Kidney capillary endothelial cell (primary cell): Measurements from ENCODE around the gene CKB.

ENCODE experiments used
- DNase-seq: peaks from one replicate; pipeline ENCODE4 v3.0.0-alpha.2; 2018; ENCODE audit warnings: low spot score

Gene CKB

GRCh38 chr14:103549361-103550311 is 27.0 kb upstream of the CKB start:
- DNase-seq, result no peak

DNA sequence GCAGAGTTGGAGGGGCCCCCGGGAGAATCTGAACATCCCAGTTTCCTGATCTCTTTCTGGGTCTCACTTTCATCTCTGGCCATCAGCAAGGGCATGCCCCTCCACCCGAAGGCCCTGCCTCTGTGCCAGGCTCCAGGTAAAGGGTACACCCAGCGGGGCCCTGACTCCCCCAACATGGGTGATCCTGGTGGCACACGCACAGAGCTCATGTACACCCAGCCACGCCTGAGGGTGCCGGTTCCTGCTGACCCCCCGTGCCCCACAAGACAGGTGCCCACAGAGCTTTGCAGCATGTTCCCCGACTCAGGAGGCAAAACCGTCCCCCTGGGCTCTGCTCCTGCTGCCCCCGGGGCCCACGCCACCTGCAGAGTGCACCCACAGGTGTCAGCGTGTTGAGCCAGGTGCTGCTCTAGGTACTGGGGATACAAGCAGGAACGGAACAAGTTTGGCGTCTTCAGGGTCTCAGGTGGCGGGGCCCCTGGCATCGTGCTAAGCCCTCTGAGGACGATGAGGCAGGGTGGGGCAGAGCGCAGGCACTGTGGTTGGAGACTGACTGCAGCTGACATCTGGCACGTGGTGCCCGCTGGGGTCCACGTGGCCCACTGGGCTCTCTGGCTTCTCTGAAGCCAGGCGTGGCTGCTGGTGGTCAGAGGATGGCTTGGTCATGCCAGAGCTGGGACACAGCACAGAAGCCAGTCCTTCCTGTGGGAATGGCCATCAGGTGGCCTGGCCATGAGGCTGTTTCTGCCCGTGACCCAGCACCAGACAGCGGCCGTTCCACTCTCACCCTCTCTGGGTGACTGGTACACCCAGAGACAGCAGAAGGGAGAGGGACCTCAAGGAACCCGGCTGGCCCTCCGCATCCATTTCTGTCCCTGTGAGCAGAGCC is 26.1 kb upstream of the CKB start:
- DNase-seq, result no peak

DNA sequence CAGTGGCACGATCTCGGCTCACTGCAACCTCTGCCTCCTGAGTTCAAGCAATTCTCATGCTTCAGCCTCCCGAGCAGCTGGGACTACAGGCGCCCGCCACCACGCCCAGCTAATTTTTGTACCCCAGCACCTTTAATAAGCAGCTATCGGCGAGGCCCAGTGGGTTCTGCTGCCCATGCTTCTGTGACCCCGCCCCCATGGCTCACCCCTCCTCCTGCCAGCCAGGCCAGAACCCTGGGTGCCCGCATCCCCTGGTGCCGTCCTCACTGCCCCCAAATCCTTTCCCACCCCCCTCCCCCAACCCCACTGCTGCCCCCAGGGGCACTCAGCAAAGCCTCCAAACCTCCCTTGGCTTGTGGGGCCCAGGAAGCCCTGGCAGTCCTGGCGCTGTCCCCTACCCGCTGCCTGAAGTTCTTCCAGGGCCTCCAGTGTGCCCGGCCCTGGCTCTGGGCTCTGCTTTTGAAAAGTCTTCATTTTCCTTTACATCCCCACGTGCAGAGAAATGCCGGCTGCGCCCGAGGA is 25.4 kb upstream of the CKB start:
- no peak for DNase-seq

GRCh38 chr14:103547455-103547940 is 24.9 kb upstream of the CKB start:
- DNase-seq, result no peak

GRCh38 chr14:103546652-103547454 is 24.2 kb upstream of the CKB start:
- no peak for DNase-seq

GRCh38 chr14:103545915-103546651 is 23.5 kb upstream of the CKB start:
- no peak for DNase-seq

DNA sequence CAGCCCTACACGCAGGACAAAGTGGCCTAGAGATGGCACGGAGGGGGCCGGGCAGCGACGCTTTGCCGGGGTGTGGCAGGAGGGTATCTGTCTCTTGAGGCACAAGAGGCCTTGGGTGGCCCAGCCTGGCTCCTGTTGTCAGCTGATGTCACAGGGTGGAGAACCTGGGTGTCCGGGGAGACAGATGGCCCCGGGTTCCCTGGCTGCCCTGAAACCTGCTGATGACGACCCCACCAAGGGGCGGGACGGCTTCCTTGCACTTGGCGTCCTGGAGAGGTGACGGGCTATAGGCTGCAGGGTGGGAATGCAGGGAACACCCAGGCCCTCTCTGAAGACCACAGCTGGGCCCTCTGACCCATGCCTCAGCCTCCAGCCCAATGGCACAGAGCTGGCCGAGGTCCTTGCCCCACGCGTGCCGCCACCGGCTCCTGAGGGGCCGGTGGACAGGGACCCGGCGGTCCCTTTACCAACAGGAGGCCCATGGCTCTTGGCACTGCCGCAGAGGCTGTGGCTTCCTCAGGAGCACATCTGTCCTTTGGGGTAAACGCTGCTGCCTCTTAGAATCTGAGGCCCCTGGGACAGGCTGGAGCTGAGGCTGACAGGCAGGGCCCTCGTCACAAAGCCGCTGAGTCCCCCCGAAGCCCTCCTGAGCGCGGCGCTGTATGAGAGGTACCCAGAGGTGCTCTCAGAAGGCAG is 22.7 kb upstream of the CKB start:
- no peak for DNase-seq

- no peak for DNase-seq
These were observed 22.0 kb upstream of the CKB start for GRCh38 chr14:103544388-103545218.

DNA sequence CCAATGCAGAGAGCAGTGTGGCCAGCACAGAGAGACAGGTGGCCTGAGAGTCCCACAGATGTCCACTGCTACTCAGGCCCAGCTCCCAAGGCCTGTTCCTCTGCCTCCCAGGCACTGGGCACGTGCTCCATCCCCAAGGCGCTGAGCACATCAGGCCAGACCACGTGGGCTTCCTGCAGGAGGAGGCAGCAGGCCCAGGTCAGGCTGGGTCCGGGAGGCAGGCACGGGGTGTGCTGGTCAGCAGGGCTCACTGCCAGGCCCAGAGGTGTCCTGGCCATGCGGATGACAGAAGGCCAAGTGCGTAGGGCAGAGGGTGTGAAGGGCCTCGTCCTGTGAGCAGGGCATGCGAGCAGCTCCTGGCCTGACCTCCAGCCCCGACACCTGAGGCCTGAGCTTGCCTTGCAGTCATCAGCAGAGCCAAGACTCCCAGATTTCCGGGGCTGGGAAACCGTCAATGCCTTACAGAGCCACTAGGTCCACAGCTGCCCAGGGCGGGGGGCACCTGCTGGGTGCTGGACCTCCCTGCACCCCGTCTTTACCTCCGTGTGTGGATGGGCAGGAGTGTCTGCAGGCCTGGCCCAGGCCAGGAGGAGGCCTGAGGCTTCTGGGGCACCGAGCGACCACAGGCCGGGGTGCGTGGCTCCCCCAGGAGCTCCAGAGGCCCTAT is 21.2 kb upstream of the CKB start:
- DNase-seq, result no peak

- no peak for DNase-seq
These were observed 20.5 kb upstream of the CKB start for GRCh38 chr14:103543140-103543539.

DNA sequence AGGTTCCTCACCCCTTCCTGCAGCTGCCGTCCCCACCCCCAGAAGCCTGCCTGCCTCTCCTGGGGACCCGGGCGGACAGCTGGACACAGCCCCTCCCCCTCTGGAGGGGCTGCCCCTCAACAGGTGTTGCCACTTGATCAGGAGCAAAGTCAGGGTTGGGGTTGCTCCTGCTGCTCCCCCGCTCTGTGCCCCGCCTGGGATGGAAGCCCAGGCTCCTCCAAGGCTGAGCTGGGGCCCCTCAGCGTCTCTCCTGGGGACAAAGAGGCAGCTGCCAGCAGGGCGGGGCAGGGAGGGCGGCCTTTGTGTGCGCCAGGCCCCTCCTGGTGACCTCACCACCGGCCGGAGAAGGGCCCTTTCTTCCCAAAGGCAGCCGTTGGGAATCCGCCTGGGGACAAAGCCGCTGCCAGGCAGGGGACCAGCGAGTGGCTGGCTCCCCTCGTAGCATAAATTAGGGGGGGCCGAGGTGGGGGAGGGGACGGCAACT is 20.0 kb upstream of the CKB start:
- DNase-seq, result no peak

DNA sequence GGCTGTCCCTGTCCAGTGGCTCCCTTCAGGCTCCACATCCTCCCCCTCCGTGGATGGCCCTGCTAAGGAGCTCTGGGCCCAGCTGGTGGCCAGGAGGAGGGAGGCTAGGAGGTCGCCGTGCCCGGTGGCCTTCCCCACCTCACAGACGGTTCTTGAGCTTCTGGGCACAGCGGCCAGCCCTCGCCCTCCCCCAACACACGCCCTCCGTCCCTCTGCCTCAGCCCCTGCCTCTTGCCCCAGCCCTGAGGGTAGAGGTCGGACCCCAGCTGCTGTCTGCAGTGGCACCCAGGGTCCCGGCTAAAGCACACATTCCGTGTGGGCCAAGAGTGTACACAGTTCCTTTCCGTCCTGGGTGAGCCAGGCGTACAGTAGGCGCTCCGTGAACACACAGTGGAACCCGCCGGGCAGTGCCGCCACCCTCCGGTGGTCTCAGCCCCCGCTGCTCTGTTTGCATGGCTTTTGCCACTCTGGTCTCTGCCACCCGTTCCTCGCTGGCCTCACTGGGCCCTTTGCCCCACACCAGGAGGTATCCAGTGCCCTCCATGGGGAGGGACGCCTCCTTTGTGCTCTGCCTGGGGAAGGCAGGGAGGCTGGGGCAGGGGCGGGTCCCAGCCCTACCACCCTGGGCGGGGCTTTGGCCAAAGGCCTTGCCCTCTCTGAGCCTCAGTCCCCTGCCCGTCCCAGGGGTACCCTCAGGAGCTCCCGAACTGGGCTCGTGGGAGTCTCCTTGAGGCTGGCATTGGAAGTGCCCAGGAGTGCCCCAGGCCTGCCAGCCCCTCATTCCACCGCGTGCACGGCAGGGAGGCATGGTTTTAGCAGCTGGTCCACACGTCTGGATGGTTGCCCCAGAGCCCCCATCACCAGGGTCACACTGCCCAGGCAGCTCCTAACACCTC is 19.3 kb upstream of the CKB start:
- no peak for DNase-seq

DNA sequence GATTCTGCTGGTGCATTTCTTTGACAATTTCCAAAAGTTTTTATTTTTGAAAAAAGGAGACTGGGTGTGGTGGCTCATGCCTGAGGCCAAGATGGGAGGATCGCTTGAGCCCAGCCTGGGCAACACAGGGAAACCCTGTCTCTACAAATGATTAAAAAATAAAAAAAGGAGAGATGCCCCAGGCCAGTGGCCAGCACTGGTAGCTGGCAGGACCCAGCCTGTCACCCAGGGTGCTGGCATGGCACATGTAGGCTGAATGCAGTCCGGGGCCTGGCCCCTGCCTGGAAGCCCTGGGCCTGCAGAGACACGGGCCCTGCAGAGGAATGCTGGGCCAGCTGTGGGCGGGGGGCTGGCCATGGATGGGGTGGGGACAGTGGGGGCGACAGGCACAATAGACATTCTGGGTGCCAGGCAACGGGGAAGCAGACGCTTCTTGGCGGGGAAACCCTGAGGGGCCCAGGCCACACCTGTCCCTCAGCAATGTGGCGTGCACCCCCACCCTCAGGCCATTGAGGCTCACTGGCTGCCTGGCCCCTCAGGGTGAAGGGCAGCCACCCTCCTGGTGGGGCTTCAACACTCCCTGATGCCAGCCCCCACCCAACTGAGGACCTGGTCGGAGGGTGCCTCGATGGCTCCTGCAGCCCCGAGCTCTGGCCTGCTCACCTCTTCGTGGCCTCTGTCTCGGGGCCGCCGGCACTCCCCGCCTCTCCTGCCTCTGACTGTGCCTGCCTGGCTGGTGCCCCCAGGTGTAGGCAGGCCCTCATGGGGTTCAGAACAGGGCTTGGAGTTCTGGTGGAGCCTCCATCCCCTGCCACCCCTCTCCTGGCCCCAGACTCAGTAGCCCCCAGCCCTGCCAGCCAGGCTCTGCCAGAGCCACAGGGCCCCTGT is 18.4 kb upstream of the CKB start:
- DNase-seq, result no peak

GRCh38 chr14:103539056-103539825 is 16.6 kb upstream of the CKB start:
- no peak for DNase-seq

DNA sequence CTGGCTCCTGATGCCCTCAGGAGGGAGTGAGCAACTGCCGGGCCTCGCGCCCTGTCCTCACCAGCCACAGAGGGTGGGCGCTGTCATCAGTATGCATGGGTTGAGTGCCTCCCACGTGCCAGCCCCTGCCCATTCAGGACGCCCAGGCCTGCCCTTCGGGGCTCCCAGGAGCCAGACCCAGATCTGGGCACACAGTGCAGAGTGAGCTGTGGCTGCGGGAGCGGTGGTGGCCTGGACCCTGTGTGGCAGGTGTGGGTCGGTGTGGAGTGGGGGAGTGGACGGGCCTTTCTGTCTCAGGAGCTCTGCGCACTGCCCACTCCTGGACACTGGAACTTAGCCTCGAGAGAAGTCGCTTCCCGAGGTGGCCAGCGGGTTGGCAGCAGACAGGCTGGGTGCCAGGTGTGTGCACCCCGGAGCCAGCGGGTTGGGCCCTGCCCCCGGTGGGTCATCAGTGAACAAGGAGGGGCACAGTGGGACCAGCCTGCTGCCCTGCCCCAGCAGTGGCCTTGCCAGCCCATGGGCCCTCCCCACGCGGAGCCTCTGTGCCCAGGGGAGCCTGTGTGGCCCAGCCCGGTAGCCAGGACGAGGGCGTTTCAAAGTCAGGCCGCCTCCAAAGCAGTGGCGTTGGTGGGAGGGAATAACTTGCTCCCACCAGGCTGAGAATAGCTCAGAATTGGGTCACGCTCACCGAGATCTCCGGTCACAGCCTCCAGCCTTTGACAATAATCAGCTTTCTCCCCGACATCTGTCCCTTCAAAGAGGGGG is 15.8 kb upstream of the CKB start:
- no peak for DNase-seq
